IMR-90 (cell line): Measurements from ENCODE around the gene POLA2. TPM values are rescaled to one million over a fixed set of nuclear protein-coding genes. Genes with fewer than 3 reads are reported as not detected.

Experiments used
- ATAC-seq: fragments of 200-7000 bp; cut with Tn5 transposase; 2 replicates; pipeline ENCODE4 v1.9.1; 2020; ENCODE audit warnings: low read depth, mild to moderate bottlenecking, moderate library complexity
- BruUV-seq: library from RNA; stranded (reverse); fragments of 400-500 nt; replicated peaks from 2 replicates; lab custom pipeline; 2021; lab: Mats Ljungman, UMichigan
- CTCF ChIA-PET: fragments of 300-600 bp; formaldehyde crosslinking; extraction: SDS; loops from one replicate; lab custom pipeline; 2021; ENCODE audit warnings: antibody characterized with exemption; lab: Yijun Ruan, JAX
- POLR2A ChIA-PET: fragments of 300-600 bp; sonication (Branson Sonifier 250); formaldehyde crosslinking; loops from one replicate; lab custom pipeline; 2022; ENCODE audit warnings: antibody characterized with exemption; ENCODE audit not compliant: unreplicated experiment; lab: Charles Lee
- DNase-seq: peaks from one replicate; pipeline ENCODE4 v3.0.0; 2013
- H2AFZ ChIP-seq: replicated peaks from 2 replicates; pipeline ENCODE3; 2013; ENCODE audit warnings: low read length, mild to moderate bottlenecking; ENCODE audit not compliant: poor library complexity
- H2AK5ac ChIP-seq: 2 replicates; pipeline ENCODE4 v1.6.1; 2013; ENCODE audit warnings: low read depth, low read length, inconsistent platforms
- H2AK9ac ChIP-seq: replicated peaks from 2 replicates; pipeline ENCODE3; 2013; ENCODE audit warnings: mild to moderate bottlenecking, low read depth, low read length, moderate library complexity; ENCODE audit not compliant: poor library complexity
- H2BK120ac ChIP-seq: 2 replicates; pipeline ENCODE4 v1.6.1; 2013; ENCODE audit warnings: low read depth, low read length, inconsistent platforms
- H2BK15ac ChIP-seq: 3 replicates; pipeline ENCODE4 v1.6.1; 2013; ENCODE audit warnings: low read depth, low read length, inconsistent platforms
- H2BK20ac ChIP-seq: 2 replicates; pipeline ENCODE4 v1.6.1; 2013; ENCODE audit warnings: low read depth, mild to moderate bottlenecking, inconsistent platforms, low read length, moderate library complexity
- H2BK5ac ChIP-seq: 2 replicates; pipeline ENCODE4 v1.6.1; 2013; ENCODE audit warnings: mild to moderate bottlenecking, low read depth, low read length, inconsistent platforms; ENCODE audit not compliant: poor library complexity, severe bottlenecking
- H3K14ac ChIP-seq: replicated peaks from 2 replicates; pipeline ENCODE4 v1.6.1; 2013; ENCODE audit warnings: low read depth, low read length, inconsistent platforms
- H3K18ac ChIP-seq: 2 replicates; pipeline ENCODE4 v1.6.1; 2013; ENCODE audit warnings: low read depth, low read length, control low read depth
- H3K23ac ChIP-seq: 2 replicates; pipeline ENCODE4 v1.6.1; 2013; ENCODE audit warnings: low read depth, low read length, inconsistent platforms
- H3K27ac ChIP-seq: 2 replicates; pipeline ENCODE4 v1.5.1; 2013; ENCODE audit warnings: mild to moderate bottlenecking, control low read depth, low read length; ENCODE audit not compliant: insufficient read depth
- H3K27me3 ChIP-seq: 2 replicates; pipeline ENCODE4 v1.6.1; 2013; ENCODE audit warnings: low read length; ENCODE audit not compliant: control insufficient read depth, insufficient read depth
- H3K36me3 ChIP-seq: 2 replicates; pipeline ENCODE4 v1.6.1; 2013; ENCODE audit warnings: low read length, mixed read lengths; ENCODE audit not compliant: control insufficient read depth, insufficient read depth
- H3K4ac ChIP-seq: 2 replicates; pipeline ENCODE4 v1.6.1; 2013; ENCODE audit warnings: low read depth, low read length, inconsistent platforms
- H3K4me1 ChIP-seq: 2 replicates; pipeline ENCODE4 v1.6.1; 2013; ENCODE audit warnings: low read length, mixed read lengths; ENCODE audit not compliant: control insufficient read depth, insufficient read depth
- H3K4me2 ChIP-seq: 2 replicates; pipeline ENCODE4 v1.6.1; 2013; ENCODE audit warnings: low read depth, mild to moderate bottlenecking, control low read depth, low read length, moderate library complexity
- H3K4me3 ChIP-seq: 2 replicates; pipeline ENCODE4 v1.5.1; 2013; ENCODE audit warnings: low read depth, mild to moderate bottlenecking, control low read depth, low read length, moderate library complexity; ENCODE audit not compliant: insufficient read depth
- H3K56ac ChIP-seq: 2 replicates; pipeline ENCODE4 v1.6.1; 2013; ENCODE audit warnings: low read length, inconsistent platforms; ENCODE audit not compliant: insufficient read depth; ENCODE audit errors: extremely low read depth
- H3K79me1 ChIP-seq, 2 experiments: 2 replicates each; pipeline ENCODE4 v1.6.1; 2013; ENCODE audit warnings: low read length in 2 of 2, inconsistent platforms in 1 of 2, low read depth in 1 of 2
- H3K9ac ChIP-seq: 2 replicates; pipeline ENCODE4 v1.6.1; 2013; ENCODE audit warnings: low read depth, low read length, control low read depth
- H3K9me1 ChIP-seq: 2 replicates; pipeline ENCODE4 v1.6.1; 2013; ENCODE audit warnings: low read length, inconsistent platforms; ENCODE audit not compliant: insufficient read depth
- H3K9me3 ChIP-seq: 2 replicates; pipeline ENCODE4 v1.6.1; 2013; ENCODE audit warnings: low read length; ENCODE audit not compliant: control insufficient read depth, insufficient read depth
- H4K20me1 ChIP-seq: 2 replicates; pipeline ENCODE4 v1.6.1; 2013; ENCODE audit warnings: low read length, inconsistent platforms; ENCODE audit not compliant: insufficient read depth
- H4K5ac ChIP-seq: 2 replicates; pipeline ENCODE4 v1.6.1; 2013; ENCODE audit warnings: mild to moderate bottlenecking, low read depth, low read length, control low read depth
- H4K8ac ChIP-seq, 2 experiments: 2 replicates each; pipeline ENCODE4 v1.6.1; 2013; ENCODE audit warnings: low read depth in 2 of 2, low read length in 2 of 2, control low read depth in 1 of 2, inconsistent platforms in 1 of 2
- H4K91ac ChIP-seq: 2 replicates; pipeline ENCODE4 v1.6.1; 2013; ENCODE audit warnings: low read depth, low read length, inconsistent platforms; ENCODE audit not compliant: insufficient read depth
- BHLHE40 ChIP-seq: fragments of 150-350 bp; IDR thresholded peaks from 2 replicates; pipeline ENCODE4 v1.6.1; 2016; ENCODE audit warnings: mild to moderate bottlenecking, low read depth, low read length
- CEBPB ChIP-seq: IDR thresholded peaks from 2 replicates; pipeline ENCODE4 v1.6.1; 2012; ENCODE audit warnings: low read depth, low read length, improper control_type of control experiment
- CHD1 ChIP-seq: IDR thresholded peaks from 2 replicates; pipeline ENCODE4 v1.6.1; 2012; ENCODE audit warnings: low read depth, low read length, improper control_type of control experiment
- CTCF ChIP-seq: conservative IDR thresholded peaks from 2 replicates; pipeline ENCODE4 v1.5.1; 2012; ENCODE audit warnings: mild to moderate bottlenecking, low read depth, low read length, improper control_type of control experiment
- ELK1 ChIP-seq: fragments of 150-350 bp; IDR thresholded peaks from 2 replicates; pipeline ENCODE4 v1.6.1; 2016; ENCODE audit warnings: low read depth, mild to moderate bottlenecking, low read length, moderate library complexity, borderline replicate concordance
- FOS ChIP-seq: fragments of 150-350 bp; IDR thresholded peaks from 2 replicates; pipeline ENCODE4 v1.6.1; 2016; ENCODE audit warnings: low read depth, low read length
- MAZ ChIP-seq: IDR thresholded peaks from 2 replicates; pipeline ENCODE4 v1.6.1; 2012; ENCODE audit warnings: low read depth, mild to moderate bottlenecking, low read length, improper control_type of control experiment, moderate library complexity, borderline replicate concordance
- MXI1 ChIP-seq: IDR thresholded peaks from 2 replicates; pipeline ENCODE4 v1.6.1; 2012; ENCODE audit warnings: low read depth, mild to moderate bottlenecking, low read length, moderate library complexity, borderline replicate concordance
- NFE2L2 ChIP-seq: fragments of 150-350 bp; IDR thresholded peaks from 2 replicates; pipeline ENCODE4 v1.6.1; 2016; ENCODE audit warnings: low read depth, mild to moderate bottlenecking, low read length
- POLR2A ChIP-seq: IDR thresholded peaks from 2 replicates; pipeline ENCODE4 v1.6.1; 2012; ENCODE audit warnings: mild to moderate bottlenecking, low read depth, low read length
- RAD21 ChIP-seq: IDR thresholded peaks from 2 replicates; pipeline ENCODE4 v1.6.1; 2012; ENCODE audit warnings: low read length, improper control_type of control experiment
- RCOR1 ChIP-seq: IDR thresholded peaks from 2 replicates; pipeline ENCODE4 v1.6.1; 2012; ENCODE audit warnings: mild to moderate bottlenecking, low read length, improper control_type of control experiment; ENCODE audit not compliant: insufficient replicate concordance
- RFX5 ChIP-seq: IDR thresholded peaks from 2 replicates; pipeline ENCODE4 v1.8.0; 2012; ENCODE audit warnings: low read depth, mild to moderate bottlenecking, low read length, moderate library complexity
- SMC3 ChIP-seq: fragments of 150-350 bp; IDR thresholded peaks from 2 replicates; pipeline ENCODE4 v1.6.1; 2016; ENCODE audit warnings: low read depth, mild to moderate bottlenecking, antibody characterized with exemption, low read length, moderate library complexity
- USF2 ChIP-seq: fragments of 150-350 bp; IDR thresholded peaks from 2 replicates; pipeline ENCODE4 v1.6.1; 2017; ENCODE audit warnings: mild to moderate bottlenecking, antibody characterized with exemption, low read length, low read depth
- WGBS, 2 experiments: methylation state at CpG; one replicate each; pipeline versions ENCODE4 v1.1.5 to v1.1.7; 2013; ENCODE audit warnings: missing lambda C conversion rate in 2 of 2; ENCODE audit not compliant: insufficient read length in 1 of 2; ENCODE audit errors: extremely low coverage in 2 of 2; 5-methylcytosine and 5-hydroxymethylcytosine counted together
- dilution Hi-C: fragments of 300-500 bp; cut with HindIII; formaldehyde crosslinking; loops from one replicate; pipeline ENCODE4 v1.14.3; 2018; ENCODE audit warnings: low sequenced_read_pairs; ENCODE audit not compliant: unreplicated experiment
- in situ Hi-C: fragments of 300-500 bp; cut with MboI; formaldehyde crosslinking; loops from 3 replicates; pipeline ENCODE4 v1.14.3; 2019; ENCODE audit warnings: low sequenced_read_pairs, inconsistent platforms, mixed read lengths
- intact Hi-C: fragments of 100-400 bp; cut with micrococcal nuclease; formaldehyde crosslinking; loops from 2 replicates; pipeline ENCODE4 v1.10.0; 2022
- polyA plus RNA-seq, 3 experiments: library from polyadenylated mRNA; depleted of rRNA; stranded (reverse); fragments of >200 nt; gene quantifications; 2 replicates each; pipeline ENCODE4 v1.2.3, GENCODE V29; 2012; ENCODE audit warnings: low replicate concordance in 1 of 3
- total RNA-seq: library from RNA; depleted of rRNA; stranded (reverse); fragments of >200 nt; gene quantifications from 2 replicates; pipeline ENCODE4 v1.2.3, GENCODE V29; 2012

The POLA2 gene
- total and polyA plus RNA-seq, 2 of the 4 experiments (the other 2 are of a cell fraction): 14.2 to 17.3 TPM

GRCh38 chr11:65340226-65340625, 78.5 kb downstream of the POLA2 start:
- Histone ChIP-seq H3K9ac (no peak overlapping the region), H2BK120ac (no peak overlapping the region), H3K9me3 (no peaks in the 10 kb centered on the region), H4K91ac (no peak overlapping the region), H3K18ac (no peak overlapping the region), H3K4me1 (peaks cover 2% of the 10 kb centered on the region; the same call in 1 of the 2 replicates), H2BK20ac (no peak overlapping the region), H3K56ac (no peak overlapping the region), H3K4ac (no peak overlapping the region), H3K9me1 (peaks cover 10% of the 10 kb centered on the region), H2AK5ac (no peak overlapping the region), H3K27me3 (no peaks in the 10 kb centered on the region), H3K79me1 (peaks cover 39 to 55% of the 10 kb centered on the region in 2 experiments), H4K20me1 (peaks cover 42% of the 10 kb centered on the region), H3K14ac (no peak overlapping the region), H4K8ac (no peak overlapping the region), H2BK15ac (no peak overlapping the region), H2AK9ac (no peak overlapping the region), H3K27ac (no peak overlapping the region), H3K4me3 (no peak overlapping the region), H4K5ac (no peak overlapping the region), H3K36me3 (peaks cover 51% of the 10 kb centered on the region), H2BK5ac (no peak overlapping the region), H2AFZ (no peak overlapping the region), H3K4me2 (no peak overlapping the region), H3K23ac (no peak overlapping the region)
- ChIA-PET POLR2A (no interaction called here), CTCF (no interaction called here)
- intact Hi-C loops: no loop called here
- dilution Hi-C loops: no loop called here
- 80% methylated on average over 2 of the region's 11 CpGs; no CpG with 5 or more reads in 1 of the 2 experiments for WGBS, 2 experiments
- in situ Hi-C loops: no loop called here
- TF ChIP-seq MXI1: no peak
- TF ChIP-seq RAD21: no peak
- TF ChIP-seq NFE2L2: no peak
- no peak for TF ChIP-seq ELK1
- no peak for TF ChIP-seq CHD1
- no peak for TF ChIP-seq CEBPB
- TF ChIP-seq FOS: no peak
- no peak for TF ChIP-seq BHLHE40
- TF ChIP-seq POLR2A: no peak
- no peak for TF ChIP-seq SMC3
- TF ChIP-seq MAZ: no peak
- TF ChIP-seq CTCF: no peak
- TF ChIP-seq USF2: no peak
- TF ChIP-seq RCOR1: no peak
- TF ChIP-seq RFX5: no peak
- ATAC-seq (no peak), DNase-seq (no peak)
- no TSS peak for BruUV-seq
